Measurements from ENCODE around the gene TRPM3.
A peak's percentile ranks its signal among the peaks of the same experiment; 100 is the strongest.

The TRPM3 gene

GRCh38 chr9:70569791-70570190, 551.6 kb downstream of the TRPM3 start:
- DNase-seq, result no peak

DNA sequence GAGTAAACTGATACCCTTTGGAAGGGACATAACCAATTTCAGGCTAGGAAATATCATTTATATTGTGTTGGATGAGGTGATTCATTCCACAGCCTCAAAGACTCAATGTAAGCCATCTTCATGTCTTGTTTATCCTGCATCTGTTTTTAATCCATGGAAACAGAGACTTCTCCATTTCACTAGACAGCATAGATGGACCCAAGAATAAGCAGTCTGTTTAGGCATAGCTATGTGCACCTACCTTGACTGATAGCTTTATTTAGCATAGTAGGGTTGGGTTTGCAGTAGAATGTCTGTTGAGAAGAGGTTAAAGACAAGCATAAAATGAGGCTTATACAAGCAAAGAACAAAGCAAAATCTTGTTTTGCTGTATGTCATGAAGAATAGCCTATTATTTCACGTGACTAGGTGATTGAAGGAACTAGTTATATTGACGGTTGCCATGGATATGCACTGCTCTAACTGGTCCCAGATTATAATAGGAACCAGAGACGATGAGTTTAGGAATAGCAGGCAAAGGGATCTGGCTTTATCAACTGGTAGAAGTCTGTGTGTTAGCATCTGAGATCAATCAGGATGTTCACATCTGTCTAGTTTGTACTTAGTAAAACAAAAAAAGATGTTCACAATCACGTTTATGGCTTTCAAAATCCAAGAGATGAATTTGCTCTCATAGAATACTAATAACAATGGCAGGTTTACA, 552.2 kb downstream of the TRPM3 start:
- no peak for DNase-seq

DNA sequence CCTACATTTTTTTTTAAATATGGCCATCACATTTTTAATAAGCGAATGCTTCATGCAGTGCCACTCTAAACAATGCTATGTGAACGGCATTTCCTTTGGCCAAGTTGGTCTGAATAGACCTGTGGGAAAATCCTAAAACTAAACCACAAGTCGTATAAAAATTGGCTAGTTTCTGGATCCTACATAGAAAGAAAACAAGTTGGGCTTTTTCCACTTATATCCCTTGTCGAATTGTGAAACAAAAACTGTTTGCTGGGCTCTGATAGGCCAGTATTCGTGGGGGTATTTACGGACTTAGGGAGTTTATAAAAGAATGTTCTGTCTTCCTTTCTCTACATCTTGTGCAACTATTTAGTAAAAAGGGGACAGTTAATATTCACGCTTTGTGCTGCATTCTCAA, 553.9 kb downstream of the TRPM3 start:
- DNase-seq, result no peak

DNA sequence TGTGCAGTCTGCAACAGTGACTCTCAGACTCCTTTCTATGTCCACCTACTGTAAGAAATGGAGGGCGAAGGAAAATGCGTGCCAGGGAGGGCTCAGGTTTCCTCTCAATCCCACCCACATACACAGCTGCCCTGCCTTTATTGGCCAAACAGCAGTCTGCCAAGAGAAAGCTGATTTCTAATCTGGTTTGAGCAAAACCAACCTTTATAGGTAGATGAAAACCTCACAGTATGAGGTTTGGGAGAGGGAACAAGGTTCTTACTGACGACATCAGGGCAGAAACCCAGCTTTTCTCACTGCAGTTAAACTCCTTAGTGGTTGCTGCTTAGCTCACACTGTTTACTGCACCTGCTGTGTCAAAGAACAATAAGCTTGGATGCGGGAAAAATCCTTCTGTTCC, 554.7 kb downstream of the TRPM3 start:
- DNase-seq, result no peak

DNA sequence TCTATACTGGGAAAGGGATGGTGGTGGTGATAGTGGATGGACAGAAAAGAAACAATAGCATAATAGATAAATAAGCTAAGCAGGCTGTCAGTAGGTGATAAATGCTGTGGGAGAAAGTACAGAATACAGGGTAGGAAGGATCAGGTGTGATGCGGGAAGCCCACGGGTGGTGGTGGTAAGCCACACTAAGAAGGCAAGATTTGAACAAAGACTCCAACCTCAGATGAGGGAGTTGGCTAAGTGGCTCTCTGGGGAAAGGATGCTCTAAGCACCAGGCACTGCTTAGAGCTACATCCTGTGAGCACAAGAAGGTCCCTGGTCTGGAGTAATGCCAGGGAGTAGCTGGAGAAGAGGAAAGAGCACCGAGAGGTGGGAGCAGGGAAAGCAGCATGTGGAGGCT, 555.4 kb downstream of the TRPM3 start:
- no peak for DNase-seq

GRCh38 chr9:70564468-70565335, 556.7 kb downstream of the TRPM3 start:
- no peak for DNase-seq

GRCh38 chr9:70563431-70564204, 557.8 kb downstream of the TRPM3 start:
- DNase-seq, result no peak

GRCh38 chr9:70563010-70563409, 558.4 kb downstream of the TRPM3 start:
- DNase-seq, result no peak

GRCh38 chr9:70561786-70562395, 559.5 kb downstream of the TRPM3 start:
- no peak for DNase-seq

- no peak for DNase-seq
These were observed 560.3 kb downstream of the TRPM3 start for GRCh38 chr9:70561111-70561510.

DNA sequence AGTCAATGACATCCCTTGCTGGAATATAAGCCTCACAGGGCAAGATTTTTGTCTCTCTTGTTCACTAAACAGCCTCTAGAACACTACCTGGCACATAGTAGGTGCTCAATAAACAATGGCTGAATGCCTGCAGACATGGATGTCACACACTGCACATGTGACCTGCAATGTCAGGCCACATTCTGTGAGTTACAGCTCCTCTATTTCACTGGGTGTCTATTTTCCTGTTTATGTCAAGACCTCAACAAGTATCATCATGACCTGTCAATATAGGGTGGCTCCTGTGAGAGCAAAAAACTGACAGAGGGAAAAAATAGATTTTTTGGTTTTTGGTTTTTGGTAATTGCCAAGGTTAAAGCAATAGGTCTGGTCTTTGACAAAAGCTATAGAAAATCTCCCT, 562.3 kb downstream of the TRPM3 start:
- no peak for DNase-seq

DNA sequence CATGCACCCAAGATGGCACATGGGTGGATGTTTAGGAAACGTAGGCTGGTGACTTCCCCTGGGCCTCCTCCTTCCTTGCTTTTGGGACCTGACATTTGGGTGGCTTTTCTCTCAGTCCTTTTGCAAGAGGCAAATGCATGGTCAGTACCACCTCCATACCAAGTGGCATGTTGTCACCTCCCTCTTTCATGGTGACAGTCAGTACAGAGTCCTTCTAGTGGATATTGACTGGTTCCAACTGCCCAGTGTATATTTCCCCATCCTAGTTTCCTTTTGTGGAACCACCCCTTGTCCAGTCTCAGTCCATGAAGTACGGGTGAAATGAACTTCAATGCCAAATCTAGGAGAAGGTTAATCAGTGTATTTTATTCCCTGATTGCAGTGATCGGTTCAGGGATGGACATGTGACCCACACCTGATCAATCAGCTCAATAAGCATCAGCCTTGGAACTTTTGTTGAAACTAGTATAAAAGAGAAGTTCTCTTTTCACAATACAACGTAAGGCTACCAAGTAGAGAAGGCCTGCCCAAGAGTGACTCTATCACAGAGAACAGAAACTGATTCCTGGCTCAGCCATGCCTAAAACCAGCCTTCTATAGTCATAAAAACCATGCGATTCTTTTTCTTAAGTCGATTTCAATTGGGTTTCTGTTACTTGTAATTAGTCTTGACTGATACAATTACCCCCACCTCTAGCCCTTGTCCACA, 563.6 kb downstream of the TRPM3 start:
- DNase-seq, result no peak

- DNase-seq, result no peak
These were observed 564.6 kb downstream of the TRPM3 start for GRCh38 chr9:70556771-70557170.

- no peak for DNase-seq
These were observed 566.5 kb downstream of the TRPM3 start for GRCh38 chr9:70554881-70555280.

DNA sequence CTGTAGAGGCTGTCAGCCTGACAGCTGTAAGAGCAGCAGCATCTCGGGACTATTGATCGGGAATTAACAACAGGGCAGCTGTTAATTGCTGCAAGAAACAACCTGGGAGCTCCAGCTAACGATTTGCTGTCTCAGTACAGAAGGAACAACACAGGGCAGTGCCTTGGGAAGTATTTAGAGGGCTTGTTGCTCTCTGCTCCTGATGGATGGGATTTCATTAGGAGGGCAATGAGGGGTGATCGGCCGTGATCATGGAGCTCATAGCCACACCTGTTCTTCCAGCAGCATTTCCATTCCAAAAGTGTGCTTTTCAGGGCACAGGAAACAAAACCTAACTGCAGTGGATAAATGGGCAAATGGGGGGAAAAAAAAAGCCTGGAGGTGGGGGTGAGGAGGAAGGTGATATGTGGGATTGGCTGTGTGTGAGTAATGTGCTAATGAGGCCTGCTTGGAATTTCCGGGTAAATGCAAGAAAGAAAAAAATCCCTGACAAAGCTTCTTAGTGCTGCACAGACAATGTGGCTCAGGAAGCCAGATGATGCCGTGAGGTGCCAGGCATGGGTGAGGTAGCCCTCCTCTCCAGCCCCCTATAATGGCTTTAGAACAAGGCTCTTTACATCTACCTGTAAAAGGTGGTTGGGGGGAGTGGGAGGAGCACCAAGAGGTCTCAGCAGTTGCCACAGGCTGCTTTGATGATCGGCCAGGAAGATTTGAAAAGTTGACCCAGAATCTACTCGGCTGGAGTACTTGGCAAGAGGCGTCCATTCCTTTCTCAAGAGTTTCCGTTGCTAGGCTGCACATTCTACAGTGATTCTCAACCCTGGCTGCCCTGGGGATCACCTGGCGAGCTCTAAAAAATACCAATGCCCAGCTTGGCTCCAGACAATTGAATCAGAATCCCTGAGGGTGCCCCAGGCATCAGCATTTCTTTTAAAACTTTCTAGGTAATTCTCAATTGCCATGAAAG, 567.4 kb downstream of the TRPM3 start:
- peak; percentile 67 for DNase-seq

- DNase-seq, result no peak
These were observed 568.9 kb downstream of the TRPM3 start for GRCh38 chr9:70552561-70552960.

- DNase-seq, result no peak
These were observed 569.6 kb downstream of the TRPM3 start for GRCh38 chr9:70551801-70552200.

DNA sequence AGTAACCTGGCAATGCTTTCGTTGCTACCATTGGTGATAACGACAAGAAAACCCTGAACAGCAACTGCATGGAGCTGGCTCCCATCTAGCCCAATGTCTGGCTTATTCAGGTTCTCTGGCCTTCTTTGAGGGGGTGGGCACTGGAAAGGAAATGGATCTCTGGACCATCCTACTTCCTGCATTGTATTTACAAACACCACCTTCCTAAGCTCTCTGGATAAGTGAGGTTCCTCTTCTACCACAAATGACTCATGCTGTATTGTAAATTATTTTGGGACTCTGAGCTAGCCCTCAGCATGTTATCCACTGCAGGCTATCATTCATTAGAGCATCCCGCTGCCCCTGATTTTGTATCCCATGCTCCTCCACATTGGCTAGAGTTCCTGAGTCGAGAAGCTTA, 570.0 kb downstream of the TRPM3 start:
- no peak for DNase-seq

GRCh38 chr9:70549926-70550325, 571.5 kb downstream of the TRPM3 start:
- no peak for DNase-seq

DNA sequence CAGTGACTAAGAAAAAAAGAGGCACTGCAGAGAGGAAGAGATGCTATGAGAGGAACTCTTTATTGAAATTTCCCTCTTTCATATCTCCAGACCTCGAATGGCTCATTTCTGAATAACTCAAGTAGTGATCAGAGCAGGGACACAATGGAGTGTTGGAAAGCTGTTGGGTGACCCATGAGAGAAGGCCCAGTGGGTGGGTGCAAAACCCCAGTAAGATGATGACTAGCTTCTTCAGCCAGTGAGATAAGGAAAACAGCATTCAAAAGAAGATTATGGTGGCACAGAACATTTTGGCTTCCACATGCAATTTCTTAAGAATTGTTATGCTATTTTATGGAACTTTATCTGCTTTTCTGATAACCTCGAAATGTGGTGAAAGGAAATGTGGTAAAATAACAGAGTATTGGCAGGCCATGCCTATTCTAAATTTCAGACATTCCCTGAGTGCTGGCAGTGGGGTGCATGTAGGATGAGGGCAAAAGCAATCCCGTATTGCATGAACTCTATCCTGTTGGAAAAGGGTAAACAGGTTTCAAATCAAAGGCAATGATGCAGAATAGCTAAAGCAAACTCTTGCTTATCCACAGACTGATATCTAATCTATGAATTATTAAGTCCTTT, 579.0 kb downstream of the TRPM3 start:
- no peak for DNase-seq

DNA sequence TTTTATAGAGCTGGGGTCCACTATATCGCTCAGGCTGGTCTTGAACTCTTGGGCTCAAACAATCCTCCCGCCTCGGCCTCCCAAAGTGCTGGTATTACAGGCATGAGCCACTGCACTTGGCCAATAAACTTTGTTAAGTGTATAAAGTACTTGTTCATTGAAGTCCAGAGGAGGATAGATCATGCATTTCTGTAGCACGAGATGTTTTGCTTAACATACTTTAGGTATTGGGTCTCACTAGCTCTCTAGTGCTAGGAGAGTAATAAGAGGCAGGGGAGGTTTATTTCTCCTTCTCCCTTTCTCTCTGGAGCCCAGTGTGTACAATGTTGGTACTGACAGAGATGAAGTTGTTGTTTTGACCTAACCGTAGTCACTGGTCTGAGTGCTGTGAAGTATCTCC, 581.4 kb downstream of the TRPM3 start:
- DNase-seq, result no peak
